B cell (primary cell): Measurements from ENCODE around the gene TP53. TPM values are rescaled to one million over a fixed set of nuclear protein-coding genes. Genes with fewer than 3 reads are reported as not detected.

Source experiments
- ATAC-seq: fragments of 200-7000 bp; cut with Tn5 transposase; one replicate; pipeline ENCODE4 v1.10.0; 2021; ENCODE audit warnings: low read depth, mild to moderate bottlenecking, moderate number of reproducible peaks, moderate library complexity
- CTCF ChIA-PET: fragments of 350-600 bp; sonication (Branson Sonifier 250); formaldehyde crosslinking; loops from one replicate; lab custom pipeline; 2021; ENCODE audit warnings: antibody characterized with exemption, inconsistent platforms; lab: Charles Lee
- POLR2A ChIA-PET: fragments of 350-600 bp; sonication (Branson Sonifier 250); formaldehyde crosslinking; loops from one replicate; lab custom pipeline; 2021; ENCODE audit warnings: antibody characterized with exemption; lab: Charles Lee
- DNase-seq: peaks from one replicate; pipeline ENCODE4 v3.0.0; 2013
- H2AFZ ChIP-seq: 2 replicates; pipeline ENCODE4 v1.6.1; 2012; ENCODE audit warnings: mild to moderate bottlenecking, low read depth, low read length; ENCODE audit not compliant: insufficient read depth, poor library complexity, severe bottlenecking
- H3K27ac ChIP-seq, 2 donors: 1 replicate in 1 of 2; 2 replicates in 1 of 2; pipeline ENCODE4 v1.5.1; 2012 to 2013; ENCODE audit warnings: low read length in 2 of 2, mild to moderate bottlenecking in 2 of 2, moderate library complexity in 1 of 2
- H3K27me3 ChIP-seq, 4 experiments: fragments of 200-600 bp in 1 of 4; sonication (generic) in 1 of 4; replicated peaks in 1 of 4; 1 replicate in 2 of 4; 2 replicates in 2 of 4; pipeline versions ENCODE4 v1.6.1 to v1.7.0; 2013 to 2016; ENCODE audit warnings: low read length in 3 of 4, mild to moderate bottlenecking in 2 of 4, mixed read lengths in 1 of 4, moderate library complexity in 1 of 4; ENCODE audit not compliant: insufficient read depth in 4 of 4, control insufficient read depth in 3 of 4; ENCODE audit errors: control extremely low read depth in 1 of 4
- H3K36me3 ChIP-seq, 2 experiments: replicated peaks in 1 of 2; 1 replicate in 1 of 2; 2 replicates in 1 of 2; pipeline versions ENCODE4 v1.6.1 to v1.7.1; 2013; ENCODE audit warnings: low read length in 1 of 2; ENCODE audit not compliant: insufficient read depth in 2 of 2, control insufficient read depth in 1 of 2; ENCODE audit errors: control extremely low read depth in 1 of 2, extremely low read depth in 1 of 2
- H3K4me1 ChIP-seq, 2 donors: fragments of 200-600 bp in 1 of 2; sonication (generic) in 1 of 2; 1 replicate in 1 of 2; 2 replicates in 1 of 2; pipeline versions ENCODE4 v1.5.1 to v1.6.1; 2013 to 2017; ENCODE audit warnings: low read length in 2 of 2; ENCODE audit not compliant: control insufficient read depth in 2 of 2, insufficient read depth in 2 of 2
- H3K4me2 ChIP-seq: replicated peaks from 2 replicates; pipeline ENCODE3; 2012; ENCODE audit warnings: mild to moderate bottlenecking, low read depth, low read length; ENCODE audit not compliant: poor library complexity, severe bottlenecking
- H3K4me3 ChIP-seq, 5 experiments: fragments of 200-600 bp in 1 of 5; sonication (generic) in 1 of 5; 1 replicate in 3 of 5; 2 replicates in 2 of 5; pipeline versions ENCODE4 v1.5.1 to v1.7.0; 2011 to 2016; ENCODE audit warnings: low read length in 4 of 5, mild to moderate bottlenecking in 4 of 5, low read depth in 2 of 5, control low read depth in 1 of 5, moderate library complexity in 1 of 5; ENCODE audit not compliant: insufficient read depth in 1 of 5; ENCODE audit errors: control extremely low read depth in 1 of 5, extremely low read depth in 1 of 5
- H3K79me2 ChIP-seq: fragments of 200-600 bp; sonication (generic); one replicate; pipeline ENCODE4 v1.6.0; 2016; ENCODE audit warnings: low read length; ENCODE audit not compliant: control insufficient read depth, insufficient read depth
- H3K9ac ChIP-seq: fragments of 200-600 bp; sonication (generic); 2 replicates; pipeline ENCODE4 v1.6.1; 2017; ENCODE audit warnings: mild to moderate bottlenecking, low read length, moderate library complexity
- H3K9me3 ChIP-seq, 3 donors: one replicate each; pipeline versions ENCODE4 v1.6.1 to v1.7.1; 2013; ENCODE audit warnings: low read length in 2 of 3; ENCODE audit not compliant: control insufficient read depth in 2 of 3, insufficient read depth in 1 of 3; ENCODE audit errors: control extremely low read depth in 1 of 3
- H4K20me1 ChIP-seq: 2 replicates; pipeline ENCODE4 v1.6.0; 2012; ENCODE audit warnings: mild to moderate bottlenecking, low read length; ENCODE audit not compliant: insufficient read depth, control insufficient read depth, poor library complexity, severe bottlenecking
- H3K27ac Mint-ChIP-seq: one replicate; pipeline ENCODE4 v1.8.0; 2021; ENCODE audit warnings: mixed read lengths
- H3K27me3 Mint-ChIP-seq: one replicate; pipeline ENCODE4 v1.8.0; 2021; ENCODE audit warnings: mixed read lengths
- H3K4me1 Mint-ChIP-seq: one replicate; pipeline ENCODE4 v1.8.0; 2021; ENCODE audit warnings: mixed read lengths
- H3K4me3 Mint-ChIP-seq: one replicate; pipeline ENCODE4 v1.8.0; 2021; ENCODE audit warnings: mixed read lengths
- H3K9me3 Mint-ChIP-seq: one replicate; pipeline ENCODE4 v1.8.0; 2022; ENCODE audit warnings: mixed read lengths; ENCODE audit not compliant: insufficient read depth
- CTCF ChIP-seq: fragments of 200-600 bp; IDR thresholded peaks from one replicate; pipeline ENCODE4 v1.8.0; 2022; ENCODE audit warnings: antibody characterized with exemption, mild to moderate bottlenecking
- EZH2 ChIP-seq: IDR thresholded peaks from 2 replicates; pipeline ENCODE4 v1.6.1; 2012; ENCODE audit warnings: borderline replicate concordance, low read depth, mild to moderate bottlenecking, moderate library complexity, low read length; ENCODE audit not compliant: insufficient read depth, poor library complexity, severe bottlenecking
- WGBS: methylation state at CpG from one replicate; pipeline ENCODE4 v1.1.5; 2013; ENCODE audit warnings: missing lambda C conversion rate; ENCODE audit not compliant: insufficient coverage; 5-methylcytosine and 5-hydroxymethylcytosine counted together
- intact Hi-C: fragments of 100-400 bp; cut with micrococcal nuclease; formaldehyde crosslinking; loops from one replicate; pipeline ENCODE4 v1.10.0; 2022
- polyA plus RNA-seq: library from polyadenylated mRNA; depleted of rRNA; stranded (reverse); fragments of >200 nt; gene quantifications from 2 replicates; pipeline ENCODE4 v1.2.3, GENCODE V29; 2012
- total RNA-seq, 2 donors: library from RNA; stranded (reverse); fragments of 120-200 nt in 1 of 2; gene quantifications; 1 replicate in 1 of 2; 2 replicates in 1 of 2; pipeline versions ENCODE4 v1.2.3 to v1.2.4, GENCODE V29; 2013 to 2022

TP53 gene
- total and polyA plus RNA-seq, 2 donors (not counting 1 experiment from before 2014, with no cell fraction given): 76.1 to 89.9 TPM

GRCh38 chr17:7656958-7657609 is 30.2 kb downstream of the TP53 start:
- H3K4me2 ChIP-seq: no peak overlapping the region
- no peak overlapping the region for H3K27ac ChIP-seq
- peaks cover 21% of the 10 kb centered on the region for H3K27me3 Mint-ChIP-seq
- H3K4me1 ChIP-seq: peaks cover 0 to 2% of the 10 kb centered on the region in 2 donors
- 83% methylated on average over 10 of the region's 10 CpGs for WGBS
- no peak for TF ChIP-seq EZH2
- no peaks in the 10 kb centered on the region for H4K20me1 ChIP-seq
- H3K4me3 ChIP-seq: no peak overlapping the region
- DNase-seq: no peak
- no peaks in the 10 kb centered on the region for H3K9me3 Mint-ChIP-seq
- no peak overlapping the region for H3K9ac ChIP-seq
- H3K4me1 Mint-ChIP-seq: peaks cover 4% of the 10 kb centered on the region
- intact Hi-C loops: no loop called here
- ChIA-PET POLR2A (interaction anchor here (0.7 kb wide), 1 partner anchor 22 kb away, joined by 5 read pairs; no protein-coding TSS in a partner anchor), CTCF (no interaction called here)
- no peak overlapping the region for H3K4me3 Mint-ChIP-seq
- no peaks in the 10 kb centered on the region for H3K36me3 ChIP-seq
- no peak for ATAC-seq
- no peaks in the 10 kb centered on the region for H3K79me2 ChIP-seq
- peaks cover 0 to 15% (median 8%) of the 10 kb centered on the region in 4 experiments for H3K27me3 ChIP-seq
- H3K27ac Mint-ChIP-seq: no peak overlapping the region
- H2AFZ ChIP-seq: no peak overlapping the region
- no peaks in the 10 kb centered on the region for H3K9me3 ChIP-seq

- Histone ChIP-seq H3K4me2 (no peak overlapping the region), H3K79me2 (no peaks in the 10 kb centered on the region), H3K4me3 (no peak overlapping the region), H3K4me1 (peaks cover 12 to 16% of the 10 kb centered on the region in 2 donors), H2AFZ (no peak overlapping the region), H3K27me3 (peaks cover 0 to 30% (median 19%) of the 10 kb centered on the region in 4 experiments), H3K36me3 (no peaks in the 10 kb centered on the region), H3K27ac (no peak overlapping the region), H3K9me3 (peaks cover 0 to 6% (median 0%) of the 10 kb centered on the region in 3 donors), H4K20me1 (no peaks in the 10 kb centered on the region), H3K9ac (no peak overlapping the region)
- H3K9me3 Mint-ChIP-seq: no peaks in the 10 kb centered on the region
- H3K27me3 Mint-ChIP-seq: peaks cover 30% of the 10 kb centered on the region
- peaks cover 11% of the 10 kb centered on the region for H3K4me1 Mint-ChIP-seq
- peak; percentile 35 for ATAC-seq
- ChIA-PET POLR2A (interaction anchor here (0.6 kb wide), 1 partner anchor 417 kb away, joined by 4 read pairs; no protein-coding TSS in a partner anchor), CTCF (interaction anchor here (1.1 to 1.2 kb wide), 2 partner anchors 23 to 299 kb away, joined by 3 to 5 read pairs; no protein-coding TSS in a partner anchor)
- intact Hi-C loops: no loop called here
- TF ChIP-seq CTCF: no peak
- no peak for TF ChIP-seq EZH2
- 71% methylated on average over 14 of the region's 17 CpGs for WGBS
- H3K4me3 Mint-ChIP-seq: no peak overlapping the region
- no peak overlapping the region for H3K27ac Mint-ChIP-seq
- DNase-seq: peak; percentile 53
Measured at GRCh38 chr17:7655541-7655840, 31.8 kb downstream of the TP53 start.
